RCC 7860 (cell line): ENCODE measurements around the gene ROBO1.
"Not testable (repeated sequence)": the region's sequence is repeated elsewhere in the genome, so short reads cannot be mapped to it uniquely, and the experiment has no call there.

Experiments
- DNase-seq: peaks from one replicate; pipeline ENCODE4 v3.0.0-alpha.2; 2015; ENCODE audit warnings: low spot score
- FAIRE-seq: peaks from 2 replicates; lab custom pipeline; 2012; peaks lifted over from hg19 to GRCh38; lab: Jason Lieb, UNC

The ROBO1 gene

DNA sequence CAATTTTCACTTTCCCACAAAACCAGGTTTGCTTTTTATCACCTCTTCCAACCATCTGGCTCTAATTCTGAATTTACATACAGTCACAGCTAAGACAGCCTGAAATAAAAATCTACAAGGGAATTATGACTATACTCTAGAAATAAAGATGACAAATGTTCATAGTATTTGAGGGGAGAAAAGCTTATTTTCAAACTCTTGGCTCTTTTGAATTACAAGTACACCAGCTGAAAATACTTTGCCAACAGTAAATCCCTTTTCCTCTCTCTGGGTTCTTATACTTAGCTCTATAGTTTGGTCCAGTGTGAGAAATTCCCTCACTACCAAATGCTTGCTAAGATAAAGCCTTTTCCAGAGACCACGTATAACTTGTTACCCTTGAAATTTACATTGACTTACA, 1037.9 kb downstream of the ROBO1 start:
- FAIRE-seq (no peak), DNase-seq (no peak)

DNA sequence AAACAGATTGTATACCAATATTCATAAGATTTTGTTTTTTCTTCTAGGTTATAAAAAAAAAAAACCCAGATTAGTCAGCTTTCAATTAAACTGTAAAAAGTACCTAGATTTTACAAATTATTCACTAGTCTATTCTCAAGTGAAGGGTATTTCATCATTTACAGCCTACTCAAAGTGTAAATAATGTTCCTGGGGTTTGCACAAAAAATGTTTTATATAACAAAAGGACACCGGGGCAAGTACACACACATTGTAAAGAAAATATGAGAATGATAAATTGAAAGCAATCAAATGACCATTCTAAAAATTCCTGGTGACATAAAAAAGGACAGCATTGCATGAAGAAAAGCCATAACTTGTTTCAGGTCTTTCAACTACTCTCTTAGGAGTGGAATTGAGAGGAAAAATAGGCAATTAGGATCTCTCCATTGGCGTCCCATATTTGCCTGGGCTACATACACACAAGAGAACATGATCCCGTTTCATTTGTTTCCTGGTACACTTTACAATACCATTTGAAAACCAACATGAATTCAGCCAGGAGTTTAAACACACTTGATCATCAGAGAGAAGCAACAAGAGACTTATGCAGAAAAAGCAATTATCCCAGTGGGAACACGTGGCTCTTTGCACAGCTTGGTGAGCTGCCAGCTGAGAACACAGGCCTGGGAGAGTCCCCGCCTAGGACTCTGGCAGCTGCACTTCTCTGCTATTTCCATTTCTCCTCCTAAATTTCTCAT, 1039.2 kb downstream of the ROBO1 start:
- no peak for DNase-seq
- no peak for FAIRE-seq

GRCh38 chr3:78726545-78726944, 1041.3 kb downstream of the ROBO1 start:
- DNase-seq (no peak), FAIRE-seq (no peak)

DNA sequence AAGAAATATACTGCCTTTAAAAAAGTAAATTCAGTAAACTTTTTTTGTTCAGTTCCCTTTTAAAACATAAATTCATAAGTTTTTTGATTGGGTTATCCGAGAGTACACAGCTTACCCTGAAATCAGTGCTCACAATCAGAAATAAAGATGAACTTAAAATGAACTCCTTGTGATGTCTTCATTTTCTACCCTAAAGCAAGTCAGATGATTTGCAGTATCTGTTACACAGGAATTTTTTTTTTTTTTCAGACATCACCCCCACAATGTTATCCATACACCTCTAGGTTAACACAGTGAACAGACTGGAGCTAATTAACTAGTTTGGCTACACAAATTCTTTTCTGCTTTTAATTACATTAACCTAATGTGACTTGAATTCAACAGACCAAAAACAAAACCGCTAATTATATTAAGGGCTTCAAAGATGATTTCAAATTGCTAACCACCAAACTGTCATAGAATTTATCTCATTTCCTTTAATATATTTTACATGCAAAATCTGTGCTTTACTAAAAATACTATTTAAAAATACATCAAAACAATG, 1042.0 kb downstream of the ROBO1 start:
- no peak for FAIRE-seq
- DNase-seq: no peak

- FAIRE-seq: no peak
Observed at GRCh38 chr3:78724859-78725258, 1042.9 kb downstream of the ROBO1 start.

DNA sequence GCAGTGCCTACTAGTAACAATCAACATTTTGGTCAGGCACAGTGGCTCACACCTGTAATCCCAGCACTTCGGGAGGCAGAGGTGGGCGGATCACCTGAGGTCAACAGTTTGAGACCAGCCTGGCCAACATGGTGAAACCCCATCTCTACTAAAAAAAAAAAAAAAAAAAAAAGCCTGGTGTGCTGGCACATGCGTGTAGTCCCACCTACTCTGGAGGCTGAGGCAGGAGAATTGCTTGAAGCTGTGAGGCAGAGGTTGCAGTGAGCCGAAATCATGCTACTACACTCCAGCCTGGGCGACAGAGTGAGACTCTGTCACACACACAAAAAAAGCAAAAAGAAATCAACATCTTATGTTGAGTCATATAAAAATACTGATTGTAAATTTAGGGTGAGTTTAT, 1043.4 kb downstream of the ROBO1 start:
- FAIRE-seq, DNase-seq: not testable (repeated sequence)

More at GRCh38 chr3:78724859-78725258, 1042.9 kb downstream of the ROBO1 start:
- DNase-seq: no peak

- FAIRE-seq (no peak), DNase-seq (no peak)
Observed at GRCh38 chr3:78721771-78722543, 1045.8 kb downstream of the ROBO1 start.

GRCh38 chr3:78718707-78719106, 1049.1 kb downstream of the ROBO1 start:
- FAIRE-seq: no peak

GRCh38 chr3:78717041-78717440, 1050.8 kb downstream of the ROBO1 start:
- DNase-seq: no peak
- FAIRE-seq: no peak

More at GRCh38 chr3:78718707-78719106, 1049.1 kb downstream of the ROBO1 start:
- no peak for DNase-seq

GRCh38 chr3:78712941-78713340, 1054.9 kb downstream of the ROBO1 start:
- FAIRE-seq (no peak), DNase-seq (no peak)

- FAIRE-seq (no peak), DNase-seq (no peak)
Observed at GRCh38 chr3:78712270-78712669, 1055.5 kb downstream of the ROBO1 start.

GRCh38 chr3:78708565-78709073, 1059.2 kb downstream of the ROBO1 start:
- no peak for FAIRE-seq
- no peak for DNase-seq

GRCh38 chr3:78707609-78708008, 1060.2 kb downstream of the ROBO1 start:
- FAIRE-seq: no peak
- DNase-seq: no peak

DNA sequence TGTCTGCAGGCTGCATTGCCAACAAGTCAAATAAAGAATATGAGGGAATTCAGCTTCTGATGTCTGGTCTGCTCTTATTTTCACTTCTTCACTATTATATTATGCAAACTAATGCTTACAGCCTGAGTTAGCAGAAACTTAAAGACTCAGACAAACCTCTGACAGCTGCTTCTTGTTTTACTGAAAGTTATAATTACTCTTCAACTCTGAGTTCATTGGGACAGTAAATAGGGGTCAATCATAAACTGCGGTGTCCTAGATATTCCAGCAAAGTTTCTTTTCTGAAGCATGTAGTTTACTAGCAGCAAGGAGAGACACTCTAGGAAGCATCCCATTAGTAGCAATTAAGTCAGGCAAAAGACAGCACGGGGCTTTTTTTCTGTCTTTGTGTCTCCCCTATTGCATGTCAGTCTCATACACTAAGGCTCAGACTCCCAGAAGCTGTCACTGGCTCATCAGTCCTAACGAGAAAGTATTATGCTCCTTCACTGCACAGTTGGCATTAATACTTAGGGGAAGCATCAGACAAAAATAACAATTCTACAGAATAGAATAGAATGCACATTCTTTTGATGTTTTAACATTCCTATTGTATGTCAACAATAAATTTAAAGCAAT, 1060.8 kb downstream of the ROBO1 start:
- DNase-seq (no peak), FAIRE-seq (no peak)

GRCh38 chr3:78703944-78704343, 1063.9 kb downstream of the ROBO1 start:
- DNase-seq (no peak), FAIRE-seq (no peak)

GRCh38 chr3:78701537-78701936, 1066.3 kb downstream of the ROBO1 start:
- DNase-seq (no peak), FAIRE-seq (no peak)

DNA sequence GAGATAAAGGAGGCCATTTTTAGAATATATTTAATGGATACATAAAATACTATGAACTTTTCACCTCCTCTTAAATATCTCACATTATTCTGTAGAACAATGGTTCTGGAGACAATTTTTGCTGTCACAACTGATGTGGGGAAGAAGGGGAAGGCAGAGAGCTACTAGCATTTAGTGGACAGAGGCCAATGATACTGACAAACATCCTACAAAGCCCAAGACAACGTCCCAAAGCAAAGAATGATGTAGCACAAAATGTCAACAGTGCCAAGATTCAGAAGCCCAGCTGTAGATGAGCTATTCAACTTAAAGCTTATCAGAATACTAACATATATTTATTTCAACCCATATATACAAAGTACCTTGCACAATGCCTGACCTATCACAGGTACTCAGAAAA, 1069.4 kb downstream of the ROBO1 start:
- FAIRE-seq: no peak

DNA sequence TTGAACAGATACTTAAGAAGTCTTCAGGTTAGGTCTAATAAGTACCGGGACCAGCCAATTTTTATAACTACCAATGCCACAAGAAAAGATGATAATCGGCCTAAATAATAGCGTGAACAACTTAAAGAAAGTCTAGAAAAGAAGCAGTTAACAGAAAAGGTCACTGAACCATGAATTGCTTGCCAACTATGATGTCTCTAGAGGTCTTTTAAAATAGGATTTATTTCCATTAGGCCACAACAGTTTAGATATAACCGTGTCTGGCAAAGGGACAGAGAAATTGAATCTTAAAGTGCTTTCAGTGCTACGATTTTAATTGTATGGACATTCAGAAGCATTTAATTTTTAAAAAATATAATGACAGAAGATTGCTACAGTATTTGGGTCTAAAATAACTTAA, 1070.4 kb downstream of the ROBO1 start:
- FAIRE-seq (no peak), DNase-seq (no peak)

More for the DNA sequence above, 1069.4 kb downstream of the ROBO1 start:
- no peak for DNase-seq

GRCh38 chr3:78690766-78691165, 1077.0 kb downstream of the ROBO1 start:
- FAIRE-seq: no peak
- DNase-seq: no peak

GRCh38 chr3:78689378-78689777, 1078.4 kb downstream of the ROBO1 start:
- DNase-seq (no peak), FAIRE-seq (no peak)

DNA sequence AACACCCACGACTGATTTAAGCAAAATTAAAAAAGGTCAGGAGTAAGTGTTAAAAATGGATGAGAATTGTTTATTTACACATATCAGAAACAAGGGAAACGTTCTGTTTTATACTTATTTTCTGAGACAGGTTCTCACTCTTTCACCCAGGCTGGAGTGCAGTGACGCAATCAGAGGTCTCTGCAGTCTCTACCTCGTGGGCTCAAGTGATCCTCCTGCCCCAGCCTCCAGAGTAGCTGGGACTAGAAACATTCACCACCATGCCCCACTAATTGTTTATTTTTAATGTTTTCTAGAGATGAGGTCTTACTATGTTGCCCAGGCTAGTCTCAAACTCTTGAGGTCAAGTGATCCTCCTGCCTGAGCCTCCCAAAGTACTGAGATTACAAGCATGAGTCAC, 1080.3 kb downstream of the ROBO1 start:
- no peak for FAIRE-seq
- no peak for DNase-seq
